ENCODE data around the gene VPS72.
"Not testable (repeated sequence)": the region's sequence is repeated elsewhere in the genome, so short reads cannot be mapped to it uniquely, and the experiment has no call there.

DNA sequence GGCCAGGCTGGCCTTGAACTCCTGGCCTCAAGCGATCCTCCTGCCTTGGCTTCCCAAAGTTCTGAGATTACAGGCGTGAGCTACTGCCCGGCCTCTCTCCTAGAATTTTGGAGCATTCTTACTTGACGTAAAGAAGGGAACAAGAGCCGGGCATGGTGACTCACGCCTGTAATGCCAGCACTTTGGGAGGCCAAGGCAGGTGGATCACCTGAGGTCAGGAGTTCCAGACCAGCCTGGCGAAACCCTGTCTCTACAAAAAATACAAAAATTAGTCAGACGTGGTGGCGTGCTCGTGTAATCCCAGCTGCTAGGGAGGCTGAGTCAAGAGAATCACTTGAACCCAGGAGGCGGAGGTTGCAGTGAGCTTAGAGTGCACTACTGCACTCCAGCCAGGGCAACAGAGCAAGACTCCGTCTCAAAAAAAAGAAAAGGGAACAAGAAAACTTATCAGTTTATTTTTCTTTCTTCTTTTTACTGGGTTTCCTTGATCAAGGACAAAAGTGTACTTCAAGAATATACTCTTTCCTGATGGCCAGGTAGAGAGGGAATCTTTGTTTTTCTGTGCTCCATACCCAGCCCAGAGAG lies 15.5 kb upstream of the VPS72 start:
- TF ChIP-seq POLR2AphosphoS5 (IDR thresholded peaks at IDR 0.05; ENCODE audit: insufficient read depth, low read depth, low read length); JUN (IDR thresholded peaks at IDR 0.05; ENCODE audit: borderline replicate concordance, insufficient read depth, insufficient read length, low read depth); EZH2 (IDR thresholded peaks at IDR 0.05; ENCODE audit: borderline replicate concordance, low read depth, low read length, severe bottlenecking): not testable (repeated sequence)
- TF ChIP-seq, protein P1, sequence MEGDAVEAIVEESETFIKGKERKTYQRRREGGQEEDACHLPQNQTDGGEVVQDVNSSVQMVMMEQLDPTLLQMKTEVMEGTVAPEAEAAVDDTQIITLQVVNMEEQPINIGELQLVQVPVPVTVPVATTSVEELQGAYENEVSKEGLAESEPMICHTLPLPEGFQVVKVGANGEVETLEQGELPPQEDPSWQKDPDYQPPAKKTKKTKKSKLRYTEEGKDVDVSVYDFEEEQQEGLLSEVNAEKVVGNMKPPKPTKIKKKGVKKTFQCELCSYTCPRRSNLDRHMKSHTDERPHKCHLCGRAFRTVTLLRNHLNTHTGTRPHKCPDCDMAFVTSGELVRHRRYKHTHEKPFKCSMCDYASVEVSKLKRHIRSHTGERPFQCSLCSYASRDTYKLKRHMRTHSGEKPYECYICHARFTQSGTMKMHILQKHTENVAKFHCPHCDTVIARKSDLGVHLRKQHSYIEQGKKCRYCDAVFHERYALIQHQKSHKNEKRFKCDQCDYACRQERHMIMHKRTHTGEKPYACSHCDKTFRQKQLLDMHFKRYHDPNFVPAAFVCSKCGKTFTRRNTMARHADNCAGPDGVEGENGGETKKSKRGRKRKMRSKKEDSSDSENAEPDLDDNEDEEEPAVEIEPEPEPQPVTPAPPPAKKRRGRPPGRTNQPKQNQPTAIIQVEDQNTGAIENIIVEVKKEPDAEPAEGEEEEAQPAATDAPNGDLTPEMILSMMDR (IDR thresholded peaks at IDR 0.05; ENCODE audit: extremely low read depth in 1 of 2, insufficient read depth in 1 of 2, low read depth in 1 of 2, low read length in 2 of 2), result not testable (repeated sequence)
